Measurements from ENCODE around the gene KRTAP12-4.
"Not testable (repeated sequence)": the region's sequence is repeated elsewhere in the genome, so short reads cannot be mapped to it uniquely, and the experiment has no call there.

The KRTAP12-4 gene

GRCh38 chr21:44650973-44651675 is 3.3 kb downstream of the KRTAP12-4 start:
- peaks cover under 1% of the 10 kb centered on the region for H3K36me3 Mint-ChIP-seq
- H3K9me3 Mint-ChIP-seq (ENCODE audit: low read depth): peaks cover under 1% of the 10 kb centered on the region
- H3K27ac Mint-ChIP-seq: no peak overlapping the region
- H3K27me3 Mint-ChIP-seq: no peaks in the 10 kb centered on the region
- H3K4me3 Mint-ChIP-seq: no peak overlapping the region
- peaks cover 40% of the 10 kb centered on the region for H3K4me1 Mint-ChIP-seq (ENCODE audit: low read depth)

DNA sequence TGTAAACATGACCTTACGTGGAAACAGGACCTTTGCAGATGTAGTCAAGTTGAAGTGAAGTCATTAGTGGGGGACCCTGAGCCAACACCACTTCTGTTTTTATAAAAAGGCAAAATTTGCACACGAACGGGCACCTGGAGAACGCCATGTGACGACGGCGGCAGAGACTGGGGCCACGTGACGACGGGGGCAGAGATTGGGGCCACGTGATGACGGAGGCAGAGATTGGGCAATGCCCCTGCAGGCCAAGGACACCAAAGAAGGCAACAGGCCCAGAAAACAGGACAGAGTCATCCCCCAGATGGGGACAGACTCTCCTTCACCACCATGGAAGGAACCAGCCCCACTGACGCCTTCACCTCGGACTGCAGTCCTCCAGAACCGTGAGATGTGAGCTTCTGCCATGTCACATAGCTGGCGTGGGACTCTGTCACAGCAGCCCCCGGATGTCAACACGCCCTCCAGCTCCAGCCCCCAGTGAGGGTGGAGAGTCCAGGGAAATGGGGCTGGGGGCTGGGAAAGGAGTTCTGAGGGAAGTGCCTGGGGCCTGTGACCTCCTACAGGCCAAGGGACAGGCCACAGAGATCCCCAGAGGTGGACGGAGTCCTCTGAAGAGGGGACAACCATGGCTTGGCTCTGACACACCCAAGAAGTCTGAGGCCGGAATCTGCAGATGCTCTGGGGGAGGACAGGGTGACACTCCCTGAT is 4.0 kb downstream of the KRTAP12-4 start:
- Mint-ChIP-seq H3K27ac (no peak overlapping the region), H3K9me3 (ENCODE audit: low read depth) (no peaks in the 10 kb centered on the region), H3K4me3 (no peak overlapping the region), H3K4me1 (ENCODE audit: low read depth) (peaks cover 33% of the 10 kb centered on the region), H3K27me3 (no peaks in the 10 kb centered on the region), H3K36me3 (no peaks in the 10 kb centered on the region)

DNA sequence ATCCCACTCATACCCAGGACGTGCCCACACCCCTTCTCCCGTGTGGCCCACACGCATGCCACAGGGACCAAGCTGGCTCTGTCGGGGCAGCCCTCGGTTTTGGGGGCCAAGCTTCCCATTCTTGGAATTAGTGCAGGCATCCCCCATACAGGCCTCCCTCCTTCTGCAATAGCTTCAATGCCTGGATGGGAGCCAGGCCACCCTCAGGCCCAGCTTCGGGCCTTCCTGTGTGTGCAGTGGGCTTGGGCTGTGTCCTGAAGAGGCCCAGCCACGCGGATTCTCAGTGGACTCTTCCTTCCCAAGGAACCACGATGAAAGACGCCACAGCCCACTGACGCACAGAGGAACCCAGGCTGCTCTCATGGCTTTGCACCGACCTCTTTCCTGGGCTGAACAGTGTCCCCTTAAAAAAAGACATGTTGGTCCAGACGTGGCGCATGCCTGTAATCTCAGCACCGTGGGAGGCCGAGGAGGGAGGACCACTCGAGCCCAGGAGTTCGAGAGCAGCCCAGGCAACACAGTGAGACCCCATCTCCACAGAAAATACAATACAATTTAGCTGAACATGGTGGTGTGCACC is 4.8 kb downstream of the KRTAP12-4 start:
- H3K27me3 Mint-ChIP-seq: no peaks in the 10 kb centered on the region
- peaks cover 5% of the 10 kb centered on the region for H3K9me3 Mint-ChIP-seq (ENCODE audit: low read depth)
- H3K27ac Mint-ChIP-seq: no peak overlapping the region
- H3K36me3 Mint-ChIP-seq: peaks cover 5% of the 10 kb centered on the region
- H3K4me1 Mint-ChIP-seq (ENCODE audit: low read depth): peaks cover 27% of the 10 kb centered on the region
- H3K4me3 Mint-ChIP-seq: no peak overlapping the region

DNA sequence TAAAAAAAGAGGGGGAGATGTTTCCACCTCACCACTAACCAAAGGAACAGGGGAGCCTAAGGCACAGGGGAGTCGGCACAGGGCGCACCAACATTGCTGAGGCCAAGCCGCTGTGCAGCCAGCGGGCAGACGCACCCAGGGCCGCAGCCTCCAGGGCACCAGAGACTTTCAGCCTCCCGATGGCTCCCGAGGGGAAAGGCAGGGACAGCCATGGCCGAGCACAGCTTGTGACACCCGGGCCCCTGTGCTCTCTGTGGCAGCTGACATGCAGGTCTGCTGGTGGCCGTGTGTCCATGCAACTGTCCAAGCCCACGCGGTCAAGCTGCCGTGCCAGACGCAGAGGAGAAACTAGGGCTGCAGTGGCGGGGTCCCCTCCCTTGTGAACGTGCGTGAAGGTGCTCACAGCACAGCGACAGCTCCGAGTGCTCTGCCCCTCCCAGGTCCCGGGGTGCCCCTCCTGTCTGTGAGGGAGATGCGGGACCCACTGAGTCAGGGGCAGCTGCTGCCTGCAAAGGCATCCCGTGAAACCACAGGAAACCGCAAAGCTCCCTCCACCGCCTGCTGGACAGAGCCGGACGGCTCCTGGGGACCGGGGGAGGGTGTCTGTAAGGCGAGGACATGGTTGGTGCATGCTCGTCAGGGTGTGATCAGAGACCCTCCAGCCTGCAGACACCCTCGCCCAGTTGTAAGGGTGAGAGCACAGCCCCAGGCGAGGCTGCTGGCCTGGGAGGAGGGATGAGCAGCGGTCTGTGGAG is 5.7 kb downstream of the KRTAP12-4 start:
- Mint-ChIP-seq H3K36me3 (peaks cover 6% of the 10 kb centered on the region), H3K4me3 (no peak overlapping the region), H3K27ac (no peak overlapping the region), H3K4me1 (ENCODE audit: low read depth) (peaks cover 19% of the 10 kb centered on the region), H3K9me3 (ENCODE audit: low read depth) (peaks cover 12% of the 10 kb centered on the region), H3K27me3 (no peaks in the 10 kb centered on the region)

DNA sequence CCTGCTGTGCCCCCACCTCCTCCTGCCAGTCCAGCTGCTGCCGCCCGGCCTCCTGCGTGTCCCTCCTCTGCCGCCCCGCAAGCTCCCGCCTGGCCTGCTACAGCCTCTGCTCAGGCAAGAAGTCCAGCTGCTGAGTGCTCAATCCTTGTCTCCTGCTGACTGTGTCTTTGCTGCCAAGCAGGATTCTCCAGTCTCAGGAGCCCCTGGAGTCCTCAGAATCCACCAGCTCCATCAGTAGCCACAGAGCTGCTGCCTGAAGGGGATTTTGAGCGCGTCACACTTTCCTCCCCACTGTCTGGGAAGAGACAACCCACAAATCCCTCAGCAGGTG is 7.3 kb downstream of the KRTAP12-4 start:
- no peaks in the 10 kb centered on the region for H3K27me3 Mint-ChIP-seq
- H3K9me3 Mint-ChIP-seq (ENCODE audit: low read depth): peaks cover 18% of the 10 kb centered on the region
- peaks cover 12% of the 10 kb centered on the region for H3K4me1 Mint-ChIP-seq (ENCODE audit: low read depth)
- H3K36me3 Mint-ChIP-seq: peaks cover 10% of the 10 kb centered on the region
- H3K4me3 Mint-ChIP-seq: no peak overlapping the region
- no peak overlapping the region for H3K27ac Mint-ChIP-seq

- H3K36me3 Mint-ChIP-seq: peaks cover 12% of the 10 kb centered on the region
- peaks cover 11% of the 10 kb centered on the region for H3K4me1 Mint-ChIP-seq (ENCODE audit: low read depth)
- not testable (repeated sequence) for H3K27ac Mint-ChIP-seq, H3K4me3 Mint-ChIP-seq, H3K27me3 Mint-ChIP-seq
- H3K9me3 Mint-ChIP-seq (ENCODE audit: low read depth): peaks cover 18% of the 10 kb centered on the region
Measured at GRCh38 chr21:44646366-44647221, 7.9 kb downstream of the KRTAP12-4 start, which contains the start of gene KRTAP10-11. Gene KRTAP10-11, plus strand, starts transcription at chr21:44646414. Its CDS starts 45 bp downstream, at chr21:44646459.

GRCh38 chr21:44644878-44645277 is 9.6 kb downstream of the KRTAP12-4 start:
- Mint-ChIP-seq H3K27me3 (no peaks in the 10 kb centered on the region), H3K4me3 (no peak overlapping the region), H3K27ac (no peak overlapping the region), H3K4me1 (ENCODE audit: low read depth) (peaks cover 9% of the 10 kb centered on the region), H3K9me3 (ENCODE audit: low read depth) (peaks cover 27% of the 10 kb centered on the region), H3K36me3 (peaks cover 18% of the 10 kb centered on the region)

DNA sequence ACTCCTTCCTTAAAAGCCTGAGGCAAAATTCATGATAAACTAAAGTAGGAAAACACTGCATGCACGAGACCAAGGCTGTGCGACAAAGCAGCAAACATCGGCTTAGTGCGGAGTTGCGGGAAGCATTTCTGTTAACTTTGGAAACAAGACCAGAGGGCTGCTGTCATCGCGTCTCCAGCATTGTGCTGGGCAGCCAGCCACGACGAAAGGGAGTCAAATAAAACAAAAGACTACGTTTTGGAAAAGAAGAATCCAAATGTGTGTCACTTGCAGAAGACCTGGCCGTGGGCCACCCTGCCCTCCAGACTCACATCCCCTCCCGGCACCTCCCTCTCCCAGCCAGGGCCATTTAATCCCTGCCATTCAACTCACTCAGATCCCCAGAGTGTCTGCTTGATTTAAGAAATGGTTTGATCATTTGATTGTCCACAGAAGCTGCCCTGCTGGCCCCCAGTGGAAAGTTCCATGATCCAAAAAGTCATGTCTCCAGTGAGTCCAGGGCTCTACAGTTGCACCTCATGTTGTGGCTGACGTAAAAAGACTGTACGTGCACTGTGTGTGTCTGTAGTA is 10.6 kb downstream of the KRTAP12-4 start:
- Mint-ChIP-seq H3K27ac (no peak overlapping the region), H3K4me3 (no peak overlapping the region), H3K9me3 (ENCODE audit: low read depth) (peaks cover 27% of the 10 kb centered on the region), H3K27me3 (no peaks in the 10 kb centered on the region), H3K36me3 (peaks cover 18% of the 10 kb centered on the region), H3K4me1 (ENCODE audit: low read depth) (peaks cover 9% of the 10 kb centered on the region)

- H3K9me3 Mint-ChIP-seq (ENCODE audit: low read depth): peaks cover 27% of the 10 kb centered on the region
- H3K4me3 Mint-ChIP-seq: no peak overlapping the region
- peaks cover 18% of the 10 kb centered on the region for H3K36me3 Mint-ChIP-seq
- peaks cover 1% of the 10 kb centered on the region for H3K4me1 Mint-ChIP-seq (ENCODE audit: low read depth)
- H3K27me3 Mint-ChIP-seq: no peaks in the 10 kb centered on the region
- H3K27ac Mint-ChIP-seq: no peak overlapping the region
Measured at GRCh38 chr21:44640761-44641160, 13.7 kb downstream of the KRTAP12-4 start.

- Mint-ChIP-seq H3K27ac (no peak overlapping the region), H3K9me3 (ENCODE audit: low read depth) (peaks cover 19% of the 10 kb centered on the region), H3K4me1 (ENCODE audit: low read depth) (no peaks in the 10 kb centered on the region), H3K4me3 (no peak overlapping the region), H3K36me3 (peaks cover 12% of the 10 kb centered on the region), H3K27me3 (no peaks in the 10 kb centered on the region)
Measured at GRCh38 chr21:44639331-44639655, 15.2 kb downstream of the KRTAP12-4 start.

GRCh38 chr21:44638506-44639330 is 15.7 kb downstream of the KRTAP12-4 start:
- peaks cover 15% of the 10 kb centered on the region for H3K9me3 Mint-ChIP-seq (ENCODE audit: low read depth)
- not testable (repeated sequence) for H3K27me3 Mint-ChIP-seq, H3K27ac Mint-ChIP-seq

GRCh38 chr21:44637851-44638348 is 16.6 kb downstream of the KRTAP12-4 start:
- H3K9me3 Mint-ChIP-seq (ENCODE audit: low read depth); H3K27me3 Mint-ChIP-seq; H3K4me3 Mint-ChIP-seq; H3K4me1 Mint-ChIP-seq (ENCODE audit: low read depth); H3K27ac Mint-ChIP-seq: not testable (repeated sequence)
- peaks cover 11% of the 10 kb centered on the region for H3K36me3 Mint-ChIP-seq

More at GRCh38 chr21:44638506-44639330, 15.7 kb downstream of the KRTAP12-4 start:
- H3K4me1 Mint-ChIP-seq (ENCODE audit: low read depth); H3K4me3 Mint-ChIP-seq: not testable (repeated sequence)
- H3K36me3 Mint-ChIP-seq: peaks cover 12% of the 10 kb centered on the region
